Measurements from ENCODE around the gene TMED1.
"Not testable (repeated sequence)": the region's sequence is repeated elsewhere in the genome, so short reads cannot be mapped to it uniquely, and the experiment has no call there.

Gene TMED1

GRCh38 chr19:10876459-10877240 is 40.6 kb upstream of the TMED1 start:
- Histone ChIP-seq H3K36me3 (ENCODE audit: insufficient read depth, low read length) (no peaks in the 10 kb centered on the region), H3K9me3 (ENCODE audit: low read depth, low read length) (no peaks in the 10 kb centered on the region), H3K9ac (ENCODE audit: insufficient read length) (no peak overlapping the region), H3K27ac (0 out of 2 replicates have a peak overlapping the region, but pooled peaks have one; percentile 22), H3K4me3 (no peak overlapping the region)
- DNase-seq (ENCODE audit: low read depth, low spot score) = no peak
- no peak for TF ChIP-seq EZH2 (IDR thresholded peaks at IDR 0.05)
- TF ChIP-seq POLR2AphosphoS5 (IDR thresholded peaks at IDR 0.05; ENCODE audit: borderline replicate concordance, low read depth, low read length) = no peak
- no peak for TF ChIP-seq FOXP2 (optimal IDR thresholded peaks at IDR 0.05; ENCODE audit: control extremely low read depth, extremely low read length, insufficient read depth)

- no peaks in the 10 kb centered on the region for H3K9me3 ChIP-seq (ENCODE audit: low read depth, low read length)
- H3K27ac ChIP-seq = 0 out of 2 replicates have a peak overlapping the region, but pooled peaks have one; percentile 46
- H3K36me3 ChIP-seq (ENCODE audit: insufficient read depth, low read length) = no peaks in the 10 kb centered on the region
- no peak for DNase-seq (ENCODE audit: low read depth, low spot score)
- H3K9ac ChIP-seq (ENCODE audit: insufficient read length) = no peak overlapping the region
- TF ChIP-seq POLR2AphosphoS5 (IDR thresholded peaks at IDR 0.05; ENCODE audit: borderline replicate concordance, low read depth, low read length) (no peak), EZH2 (IDR thresholded peaks at IDR 0.05) (no peak), FOXP2 (optimal IDR thresholded peaks at IDR 0.05; ENCODE audit: control extremely low read depth, extremely low read length, insufficient read depth) (no peak)
- no peak overlapping the region for H3K4me3 ChIP-seq
These were observed 38.0 kb upstream of the TMED1 start for GRCh38 chr19:10874024-10874423.

GRCh38 chr19:10872546-10873107 is 36.6 kb upstream of the TMED1 start:
- no peak for DNase-seq (ENCODE audit: low read depth, low spot score)
- TF ChIP-seq FOXP2 (optimal IDR thresholded peaks at IDR 0.05; ENCODE audit: control extremely low read depth, extremely low read length, insufficient read depth) (no peak), EZH2 (IDR thresholded peaks at IDR 0.05) (no peak), POLR2AphosphoS5 (IDR thresholded peaks at IDR 0.05; ENCODE audit: borderline replicate concordance, low read depth, low read length) (no peak)
- H3K4me3 ChIP-seq = peak overlapping the region; percentile 89
- no peaks in the 10 kb centered on the region for H3K9me3 ChIP-seq (ENCODE audit: low read depth, low read length)
- peak overlapping the region; percentile 93 for H3K9ac ChIP-seq (ENCODE audit: insufficient read length)
- no peaks in the 10 kb centered on the region for H3K36me3 ChIP-seq (ENCODE audit: insufficient read depth, low read length)
- H3K27ac ChIP-seq = peak overlapping the region; percentile 86

GRCh38 chr19:10871711-10872545 is 35.9 kb upstream of the TMED1 start:
- no peak for DNase-seq (ENCODE audit: low read depth, low spot score)
- no peaks in the 10 kb centered on the region for H3K36me3 ChIP-seq (ENCODE audit: insufficient read depth, low read length)
- peak; percentile 47; the same call in 1 of the 2 replicates for TF ChIP-seq POLR2AphosphoS5 (IDR thresholded peaks at IDR 0.05; ENCODE audit: borderline replicate concordance, low read depth, low read length)
- no peak for TF ChIP-seq EZH2 (IDR thresholded peaks at IDR 0.05)
- H3K27ac ChIP-seq = peak overlapping the region; percentile 86
- H3K9ac ChIP-seq (ENCODE audit: insufficient read length) = peak overlapping the region; percentile 93
- peak overlapping the region; percentile 89 for H3K4me3 ChIP-seq
- H3K9me3 ChIP-seq (ENCODE audit: low read depth, low read length) = no peaks in the 10 kb centered on the region

DNA sequence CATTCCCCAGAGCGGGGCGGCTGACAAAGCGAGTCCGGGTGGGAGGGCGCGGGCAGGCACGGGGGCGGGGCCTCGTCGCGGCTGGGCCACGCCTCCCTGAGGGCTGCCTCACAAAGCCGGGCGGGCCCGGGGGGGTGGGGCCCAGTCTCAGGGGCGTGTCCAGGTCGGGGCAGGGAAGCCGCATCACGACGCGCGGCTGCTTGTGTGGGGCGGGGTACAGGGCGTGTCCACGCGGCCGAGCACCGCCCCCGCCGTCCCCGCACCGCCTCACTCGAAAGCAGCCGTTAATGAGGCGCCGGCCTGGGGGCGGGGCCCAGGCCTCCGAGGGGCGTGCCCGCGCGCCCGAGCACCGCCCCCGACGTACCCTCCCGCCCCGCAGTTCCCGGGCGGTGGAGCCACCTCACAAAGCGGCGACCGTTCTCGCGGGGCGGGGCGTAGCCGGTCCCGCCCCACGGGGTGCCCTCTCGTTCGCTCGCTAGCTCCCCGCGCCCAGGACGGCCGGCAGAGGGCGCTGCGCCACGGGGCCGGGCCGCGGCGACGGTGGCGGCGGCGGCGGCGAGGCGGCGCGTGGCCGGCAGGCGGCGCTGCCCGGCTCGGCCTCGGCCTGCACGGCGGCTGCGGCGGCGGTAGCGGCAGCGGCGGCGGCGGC is 35.1 kb upstream of the TMED1 start, which contains the start of gene CARM1:
TSS of gene CARM1 (plus strand) at position 599 of the 649 bp plus-strand sequence. CDS start 150 bp downstream, outside the sequence.
- H3K27ac ChIP-seq = peak within 1 kb of the TSS; percentile 86
- H3K9me3 ChIP-seq (ENCODE audit: low read depth, low read length) = no peaks in the 10 kb centered on the region
- peak within 1 kb of the TSS; percentile 93 for H3K9ac ChIP-seq (ENCODE audit: insufficient read length)
- TF ChIP-seq EZH2 (IDR thresholded peaks at IDR 0.05) (no peak), POLR2AphosphoS5 (IDR thresholded peaks at IDR 0.05; ENCODE audit: borderline replicate concordance, low read depth, low read length) (no peak), FOXP2 (optimal IDR thresholded peaks at IDR 0.05; ENCODE audit: control extremely low read depth, extremely low read length, insufficient read depth) (peak; percentile 60)
- H3K4me3 ChIP-seq = peak within 1 kb of the TSS; percentile 89
- DNase-seq (ENCODE audit: low read depth, low spot score) = peak; percentile 78
- H3K36me3 ChIP-seq (ENCODE audit: insufficient read depth, low read length) = no peaks in the 10 kb centered on the region

GRCh38 chr19:10870501-10870954 is 34.5 kb upstream of the TMED1 start:
- H3K36me3 ChIP-seq (ENCODE audit: insufficient read depth, low read length) = no peaks in the 10 kb centered on the region
- H3K9ac ChIP-seq (ENCODE audit: insufficient read length) = peak overlapping the region; percentile 27
- TF ChIP-seq FOXP2 (optimal IDR thresholded peaks at IDR 0.05; ENCODE audit: control extremely low read depth, extremely low read length, insufficient read depth) (no peak), POLR2AphosphoS5 (IDR thresholded peaks at IDR 0.05; ENCODE audit: borderline replicate concordance, low read depth, low read length) (peak; percentile 57; the same call in 1 of the 2 replicates), EZH2 (IDR thresholded peaks at IDR 0.05) (no peak)
- H3K27ac ChIP-seq = peak overlapping the region; percentile 66; the same call in 1 of the 2 replicates
- no peaks in the 10 kb centered on the region for H3K9me3 ChIP-seq (ENCODE audit: low read depth, low read length)
- DNase-seq (ENCODE audit: low read depth, low spot score) = no peak
- peak overlapping the region; percentile 77 for H3K4me3 ChIP-seq

- H3K36me3 ChIP-seq (ENCODE audit: insufficient read depth, low read length); H3K9me3 ChIP-seq (ENCODE audit: low read depth, low read length); H3K9ac ChIP-seq (ENCODE audit: insufficient read length); H3K4me3 ChIP-seq; H3K27ac ChIP-seq; DNase-seq (ENCODE audit: low read depth, low spot score): not testable (repeated sequence)
These were observed 33.9 kb upstream of the TMED1 start for GRCh38 chr19:10869872-10870311.
